Ishikawa (cell line): Measurements from ENCODE around the gene ZNF358.

Source experiments
- CEBPB ChIP-seq: IDR thresholded peaks from 2 replicates; pipeline ENCODE4 v1.6.1; 2012
- CREB1 ChIP-seq: IDR thresholded peaks from 2 replicates; pipeline ENCODE4 v1.6.1; 2012; ENCODE audit warnings: low read depth
- EGR1 ChIP-seq: IDR thresholded peaks from 2 replicates; pipeline ENCODE4 v1.6.1; 2012
- EP300 ChIP-seq: IDR thresholded peaks from 2 replicates; pipeline ENCODE4 v1.6.1; 2012; ENCODE audit warnings: borderline replicate concordance
- FOXM1 ChIP-seq: IDR thresholded peaks from 2 replicates; pipeline ENCODE4 v1.6.1; 2012; ENCODE audit warnings: low read depth, borderline replicate concordance
- NFIC ChIP-seq: IDR thresholded peaks from 2 replicates; pipeline ENCODE4 v1.6.1; 2012
- RAD21 ChIP-seq: IDR thresholded peaks from 2 replicates; pipeline ENCODE4 v1.6.1; 2012; ENCODE audit warnings: low read depth
- TAF1 ChIP-seq: IDR thresholded peaks from 2 replicates; pipeline ENCODE4 v1.6.1; 2012; ENCODE audit warnings: low read depth, mild to moderate bottlenecking
- TCF12 ChIP-seq: IDR thresholded peaks from 2 replicates; pipeline ENCODE4 v1.6.1; 2012; ENCODE audit warnings: low read depth
- TEAD4 ChIP-seq: IDR thresholded peaks from 2 replicates; pipeline ENCODE4 v1.6.1; 2012
- YY1 ChIP-seq: IDR thresholded peaks from 2 replicates; pipeline ENCODE4 v1.6.1; 2012; ENCODE audit warnings: low read depth
- ZBTB7A ChIP-seq: IDR thresholded peaks from 2 replicates; pipeline ENCODE4 v1.6.1; 2012; ENCODE audit warnings: low read depth
- TF ChIP-seq, protein P1 (sequence below): IDR thresholded peaks from 2 replicates; pipeline ENCODE4 v1.6.1; 2012; ENCODE audit warnings: low read depth, mild to moderate bottlenecking
- TF ChIP-seq, protein P2 (sequence below): IDR thresholded peaks from 2 replicates; pipeline ENCODE4 v1.6.1; 2012
- TF ChIP-seq, protein P3 (sequence below): IDR thresholded peaks from 2 replicates; pipeline ENCODE4 v1.6.1; 2012

ZNF358 gene

DNA sequence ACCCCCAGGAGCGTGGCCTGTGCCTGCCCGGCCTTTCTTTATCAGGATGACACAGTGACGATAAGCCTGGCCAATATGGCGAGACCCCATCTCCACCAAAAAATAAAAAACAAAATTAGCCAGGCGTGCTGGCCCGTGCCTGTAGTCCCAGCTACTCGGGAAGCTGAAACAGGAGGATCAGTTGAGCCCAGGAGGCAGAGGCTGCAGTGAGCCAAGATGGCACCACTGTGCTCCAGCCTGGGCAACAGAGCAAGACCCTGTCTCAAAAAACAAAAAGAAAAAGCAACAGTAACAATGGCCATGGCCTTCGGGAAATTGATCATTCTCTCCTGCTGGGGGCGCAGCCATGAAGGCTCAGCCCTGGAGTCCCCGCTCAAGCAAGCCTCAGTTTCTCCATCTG, 38.1 kb upstream of the ZNF358 start:
- TF ChIP-seq, protein P1, sequence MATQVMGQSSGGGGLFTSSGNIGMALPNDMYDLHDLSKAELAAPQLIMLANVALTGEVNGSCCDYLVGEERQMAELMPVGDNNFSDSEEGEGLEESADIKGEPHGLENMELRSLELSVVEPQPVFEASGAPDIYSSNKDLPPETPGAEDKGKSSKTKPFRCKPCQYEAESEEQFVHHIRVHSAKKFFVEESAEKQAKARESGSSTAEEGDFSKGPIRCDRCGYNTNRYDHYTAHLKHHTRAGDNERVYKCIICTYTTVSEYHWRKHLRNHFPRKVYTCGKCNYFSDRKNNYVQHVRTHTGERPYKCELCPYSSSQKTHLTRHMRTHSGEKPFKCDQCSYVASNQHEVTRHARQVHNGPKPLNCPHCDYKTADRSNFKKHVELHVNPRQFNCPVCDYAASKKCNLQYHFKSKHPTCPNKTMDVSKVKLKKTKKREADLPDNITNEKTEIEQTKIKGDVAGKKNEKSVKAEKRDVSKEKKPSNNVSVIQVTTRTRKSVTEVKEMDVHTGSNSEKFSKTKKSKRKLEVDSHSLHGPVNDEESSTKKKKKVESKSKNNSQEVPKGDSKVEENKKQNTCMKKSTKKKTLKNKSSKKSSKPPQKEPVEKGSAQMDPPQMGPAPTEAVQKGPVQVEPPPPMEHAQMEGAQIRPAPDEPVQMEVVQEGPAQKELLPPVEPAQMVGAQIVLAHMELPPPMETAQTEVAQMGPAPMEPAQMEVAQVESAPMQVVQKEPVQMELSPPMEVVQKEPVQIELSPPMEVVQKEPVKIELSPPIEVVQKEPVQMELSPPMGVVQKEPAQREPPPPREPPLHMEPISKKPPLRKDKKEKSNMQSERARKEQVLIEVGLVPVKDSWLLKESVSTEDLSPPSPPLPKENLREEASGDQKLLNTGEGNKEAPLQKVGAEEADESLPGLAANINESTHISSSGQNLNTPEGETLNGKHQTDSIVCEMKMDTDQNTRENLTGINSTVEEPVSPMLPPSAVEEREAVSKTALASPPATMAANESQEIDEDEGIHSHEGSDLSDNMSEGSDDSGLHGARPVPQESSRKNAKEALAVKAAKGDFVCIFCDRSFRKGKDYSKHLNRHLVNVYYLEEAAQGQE = no peak
- TF ChIP-seq FOXM1 = no peak

DNA sequence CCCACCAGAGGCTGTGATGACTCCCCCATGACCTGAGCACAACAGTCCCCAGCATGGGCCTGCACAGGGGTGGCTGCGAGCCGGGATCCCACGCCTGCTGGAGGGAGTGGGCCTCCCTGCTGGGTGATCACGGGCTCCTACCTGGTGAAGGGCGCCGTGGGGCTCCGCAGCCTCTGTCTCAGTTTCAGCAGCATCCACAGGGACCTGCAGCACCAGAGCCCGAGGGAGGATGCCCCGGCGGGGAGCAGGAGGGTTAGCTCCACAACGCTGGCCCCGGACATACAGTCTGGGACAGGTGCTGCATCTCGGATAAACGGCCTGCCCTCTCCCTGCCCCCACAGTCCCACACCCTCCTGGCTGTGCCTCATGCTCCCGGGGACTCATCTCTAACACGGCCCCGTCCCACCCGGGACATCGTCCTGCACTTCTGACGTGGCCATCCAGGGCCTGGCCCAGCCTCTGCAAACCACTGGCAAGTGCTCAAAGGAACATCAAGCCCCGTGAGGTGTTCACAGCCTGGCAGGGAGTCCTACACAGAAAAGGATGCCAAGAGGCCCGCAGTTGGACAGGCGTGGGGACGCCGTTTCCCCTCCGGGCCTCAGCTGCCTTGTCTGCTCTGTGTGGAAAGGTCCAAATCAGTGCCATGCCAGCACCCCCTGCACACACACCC, 37.6 kb upstream of the ZNF358 start:
- TF ChIP-seq NFIC = no peak
- TF ChIP-seq TAF1 = no peak
- no peak for TF ChIP-seq YY1
- TF ChIP-seq, protein P2, sequence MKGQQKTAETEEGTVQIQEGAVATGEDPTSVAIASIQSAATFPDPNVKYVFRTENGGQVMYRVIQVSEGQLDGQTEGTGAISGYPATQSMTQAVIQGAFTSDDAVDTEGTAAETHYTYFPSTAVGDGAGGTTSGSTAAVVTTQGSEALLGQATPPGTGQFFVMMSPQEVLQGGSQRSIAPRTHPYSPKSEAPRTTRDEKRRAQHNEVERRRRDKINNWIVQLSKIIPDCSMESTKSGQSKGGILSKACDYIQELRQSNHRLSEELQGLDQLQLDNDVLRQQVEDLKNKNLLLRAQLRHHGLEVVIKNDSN = no peak
- TF ChIP-seq CREB1 = no peak
- no peak for TF ChIP-seq TEAD4
- no peak for TF ChIP-seq FOXM1
- TF ChIP-seq RAD21 = no peak
- no peak for TF ChIP-seq TCF12
- TF ChIP-seq, protein P3, sequence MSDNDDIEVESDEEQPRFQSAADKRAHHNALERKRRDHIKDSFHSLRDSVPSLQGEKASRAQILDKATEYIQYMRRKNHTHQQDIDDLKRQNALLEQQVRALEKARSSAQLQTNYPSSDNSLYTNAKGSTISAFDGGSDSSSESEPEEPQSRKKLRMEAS = no peak
- no peak for TF ChIP-seq CEBPB
- no peak for TF ChIP-seq ZBTB7A
- TF ChIP-seq, protein P1 = no peak
- no peak for TF ChIP-seq EGR1

DNA sequence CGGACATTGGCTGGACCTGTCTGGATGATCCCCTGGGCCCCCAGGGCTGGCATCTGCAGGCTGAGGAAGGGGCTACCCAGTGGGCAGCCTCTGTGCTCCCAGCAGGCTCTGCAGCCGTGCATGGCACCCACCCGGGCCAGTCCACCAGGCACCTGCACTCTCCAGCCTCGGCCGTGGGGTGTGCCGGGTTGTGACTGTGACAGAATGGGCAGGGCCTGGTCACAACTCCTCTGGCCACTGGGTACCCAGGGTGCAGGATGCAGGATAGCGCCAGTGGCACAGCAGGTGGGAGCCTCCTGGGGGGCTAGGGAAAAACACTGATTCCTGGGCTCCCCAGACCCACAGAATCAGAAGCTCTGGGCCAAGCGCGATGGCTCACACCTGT, 37.1 kb upstream of the ZNF358 start:
- TF ChIP-seq TEAD4 (no peak), TAF1 (no peak), FOXM1 (no peak), EP300 (no peak), ZBTB7A (no peak)
- TF ChIP-seq, protein P1 = no peak

DNA sequence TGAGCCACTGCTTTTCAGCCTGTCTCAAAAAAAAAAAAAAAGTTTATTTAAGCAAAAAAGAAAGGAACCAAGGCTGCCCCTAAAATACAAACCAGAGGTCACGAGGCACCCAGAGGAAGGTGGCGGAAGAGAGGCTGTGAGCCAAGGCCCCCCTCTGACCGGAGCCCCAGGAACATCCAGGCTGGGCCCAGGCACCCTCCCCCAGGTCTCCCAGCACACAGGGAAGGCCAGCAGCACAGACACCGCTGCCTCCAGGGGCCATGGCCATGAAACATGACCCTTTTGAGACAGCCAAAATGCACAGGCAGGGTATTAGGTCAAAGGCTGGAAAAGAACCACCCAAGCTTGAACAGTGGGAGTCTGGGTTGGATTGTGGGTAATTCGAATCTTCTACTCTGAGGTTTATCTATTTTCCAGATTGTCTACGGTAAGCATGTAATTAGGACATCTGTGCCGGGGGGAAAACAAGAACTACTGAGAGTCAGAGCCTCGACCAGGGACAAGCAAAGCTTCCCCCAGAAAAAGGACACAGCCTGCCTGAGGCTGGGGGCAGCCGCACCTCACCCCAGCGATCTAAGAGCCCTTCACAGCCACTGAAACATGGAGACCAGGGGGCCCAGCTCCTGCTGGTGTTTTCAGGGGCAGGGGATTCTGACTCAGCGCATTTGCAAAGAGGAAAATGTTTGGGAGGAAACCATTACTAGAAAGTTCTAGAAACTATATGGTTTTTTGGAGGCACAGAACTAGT, 35.5 kb upstream of the ZNF358 start:
- TF ChIP-seq EP300 (no peak), EGR1 (no peak), NFIC (no peak), RAD21 (no peak), YY1 (no peak), FOXM1 (no peak), TAF1 (no peak)
- TF ChIP-seq, protein P2 = no peak

DNA sequence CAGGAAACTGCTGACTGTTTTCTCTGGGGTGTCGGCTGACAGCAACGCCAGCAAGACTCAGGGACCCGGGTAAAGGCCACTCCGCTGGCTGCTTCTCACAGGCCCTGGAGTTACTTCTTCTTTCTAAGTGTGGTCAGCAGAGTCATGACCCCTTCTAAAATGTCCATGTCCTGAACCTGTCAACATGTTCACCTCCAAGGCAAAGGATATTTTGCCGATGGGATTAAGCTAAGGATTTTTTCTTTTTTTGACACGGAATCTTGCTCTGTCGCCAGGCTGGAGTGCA, 35.0 kb upstream of the ZNF358 start:
- TF ChIP-seq EGR1 (no peak), RAD21 (no peak), TAF1 (no peak), CREB1 (no peak)
- TF ChIP-seq, protein P2 = no peak
